ENCODE results near the gene B3GNT2. TPM values are rescaled to one million over a fixed set of nuclear protein-coding genes. Genes with fewer than 3 reads are reported as not detected.

B3GNT2 gene
- total RNA-seq, 1 experiment from 2014 or later = 32.2 TPM

DNA sequence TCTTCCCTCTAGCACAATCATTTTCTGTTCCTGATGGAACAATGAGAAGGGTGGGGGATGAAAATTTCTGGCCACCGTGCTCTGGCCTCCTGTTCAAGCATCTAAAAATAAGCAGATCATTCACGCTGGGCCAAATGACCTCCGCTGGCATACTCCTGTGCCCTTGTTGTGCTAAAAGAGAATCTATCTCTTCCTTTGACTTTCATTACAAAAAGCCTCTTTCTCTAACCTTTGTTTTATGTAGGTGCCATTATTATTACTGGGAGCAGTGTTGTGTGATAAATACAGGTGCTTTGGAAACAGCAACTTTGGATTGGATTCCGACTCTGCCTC, 44.6 kb upstream of the B3GNT2 start (continued):
- TF ChIP-seq, protein P1, sequence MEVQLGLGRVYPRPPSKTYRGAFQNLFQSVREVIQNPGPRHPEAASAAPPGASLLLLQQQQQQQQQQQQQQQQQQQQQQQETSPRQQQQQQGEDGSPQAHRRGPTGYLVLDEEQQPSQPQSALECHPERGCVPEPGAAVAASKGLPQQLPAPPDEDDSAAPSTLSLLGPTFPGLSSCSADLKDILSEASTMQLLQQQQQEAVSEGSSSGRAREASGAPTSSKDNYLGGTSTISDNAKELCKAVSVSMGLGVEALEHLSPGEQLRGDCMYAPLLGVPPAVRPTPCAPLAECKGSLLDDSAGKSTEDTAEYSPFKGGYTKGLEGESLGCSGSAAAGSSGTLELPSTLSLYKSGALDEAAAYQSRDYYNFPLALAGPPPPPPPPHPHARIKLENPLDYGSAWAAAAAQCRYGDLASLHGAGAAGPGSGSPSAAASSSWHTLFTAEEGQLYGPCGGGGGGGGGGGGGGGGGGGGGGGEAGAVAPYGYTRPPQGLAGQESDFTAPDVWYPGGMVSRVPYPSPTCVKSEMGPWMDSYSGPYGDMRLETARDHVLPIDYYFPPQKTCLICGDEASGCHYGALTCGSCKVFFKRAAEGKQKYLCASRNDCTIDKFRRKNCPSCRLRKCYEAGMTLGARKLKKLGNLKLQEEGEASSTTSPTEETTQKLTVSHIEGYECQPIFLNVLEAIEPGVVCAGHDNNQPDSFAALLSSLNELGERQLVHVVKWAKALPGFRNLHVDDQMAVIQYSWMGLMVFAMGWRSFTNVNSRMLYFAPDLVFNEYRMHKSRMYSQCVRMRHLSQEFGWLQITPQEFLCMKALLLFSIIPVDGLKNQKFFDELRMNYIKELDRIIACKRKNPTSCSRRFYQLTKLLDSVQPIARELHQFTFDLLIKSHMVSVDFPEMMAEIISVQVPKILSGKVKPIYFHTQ (CRISPR knock-in tag; IDR thresholded peaks at IDR 0.05) = no peak
- TF ChIP-seq, protein P2, sequence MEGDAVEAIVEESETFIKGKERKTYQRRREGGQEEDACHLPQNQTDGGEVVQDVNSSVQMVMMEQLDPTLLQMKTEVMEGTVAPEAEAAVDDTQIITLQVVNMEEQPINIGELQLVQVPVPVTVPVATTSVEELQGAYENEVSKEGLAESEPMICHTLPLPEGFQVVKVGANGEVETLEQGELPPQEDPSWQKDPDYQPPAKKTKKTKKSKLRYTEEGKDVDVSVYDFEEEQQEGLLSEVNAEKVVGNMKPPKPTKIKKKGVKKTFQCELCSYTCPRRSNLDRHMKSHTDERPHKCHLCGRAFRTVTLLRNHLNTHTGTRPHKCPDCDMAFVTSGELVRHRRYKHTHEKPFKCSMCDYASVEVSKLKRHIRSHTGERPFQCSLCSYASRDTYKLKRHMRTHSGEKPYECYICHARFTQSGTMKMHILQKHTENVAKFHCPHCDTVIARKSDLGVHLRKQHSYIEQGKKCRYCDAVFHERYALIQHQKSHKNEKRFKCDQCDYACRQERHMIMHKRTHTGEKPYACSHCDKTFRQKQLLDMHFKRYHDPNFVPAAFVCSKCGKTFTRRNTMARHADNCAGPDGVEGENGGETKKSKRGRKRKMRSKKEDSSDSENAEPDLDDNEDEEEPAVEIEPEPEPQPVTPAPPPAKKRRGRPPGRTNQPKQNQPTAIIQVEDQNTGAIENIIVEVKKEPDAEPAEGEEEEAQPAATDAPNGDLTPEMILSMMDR (IDR thresholded peaks at IDR 0.05) = no peak

DNA sequence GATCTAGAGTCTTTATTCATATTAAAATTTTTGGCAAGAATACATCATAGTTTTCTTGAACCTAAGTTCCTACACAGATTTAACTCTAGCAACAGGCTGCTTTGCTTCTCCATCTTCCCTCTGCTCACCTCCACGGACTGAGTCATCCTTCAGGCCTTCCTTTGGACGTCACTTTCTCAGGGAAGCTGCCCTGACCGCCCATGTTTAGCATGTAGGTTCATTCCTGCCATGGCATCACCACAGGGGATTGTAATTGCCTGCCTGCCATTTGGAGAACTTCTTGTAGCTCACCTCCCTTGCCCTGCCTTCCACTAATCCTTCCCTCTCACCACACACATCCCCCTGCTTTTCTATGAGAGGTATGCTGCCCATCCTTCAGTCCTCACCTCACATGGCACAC, 43.9 kb upstream of the B3GNT2 start:
- no peak overlapping the region for H3K27ac Mint-ChIP-seq
- POLR2A ChIA-PET = no interaction called here
- no peaks in the 10 kb centered on the region for H3K27me3 Mint-ChIP-seq (ENCODE audit: low read depth)
- TF ChIP-seq CREM (CRISPR knock-in tag; IDR thresholded peaks at IDR 0.05) (no peak), JUN (CRISPR knock-in tag; IDR thresholded peaks at IDR 0.05) (no peak), SMAD3 (CRISPR knock-in tag; IDR thresholded peaks at IDR 0.05; ENCODE audit: borderline replicate concordance) (no peak), ZNF423 (CRISPR knock-in tag; IDR thresholded peaks at IDR 0.05) (no peak), TP53 (CRISPR knock-in tag; IDR thresholded peaks at IDR 0.05) (no peak), MYBL2 (CRISPR knock-in tag; IDR thresholded peaks at IDR 0.05) (no peak), FOXJ3 (CRISPR knock-in tag; IDR thresholded peaks at IDR 0.05; ENCODE audit: borderline replicate concordance) (no peak)
- TF ChIP-seq, protein P3, sequence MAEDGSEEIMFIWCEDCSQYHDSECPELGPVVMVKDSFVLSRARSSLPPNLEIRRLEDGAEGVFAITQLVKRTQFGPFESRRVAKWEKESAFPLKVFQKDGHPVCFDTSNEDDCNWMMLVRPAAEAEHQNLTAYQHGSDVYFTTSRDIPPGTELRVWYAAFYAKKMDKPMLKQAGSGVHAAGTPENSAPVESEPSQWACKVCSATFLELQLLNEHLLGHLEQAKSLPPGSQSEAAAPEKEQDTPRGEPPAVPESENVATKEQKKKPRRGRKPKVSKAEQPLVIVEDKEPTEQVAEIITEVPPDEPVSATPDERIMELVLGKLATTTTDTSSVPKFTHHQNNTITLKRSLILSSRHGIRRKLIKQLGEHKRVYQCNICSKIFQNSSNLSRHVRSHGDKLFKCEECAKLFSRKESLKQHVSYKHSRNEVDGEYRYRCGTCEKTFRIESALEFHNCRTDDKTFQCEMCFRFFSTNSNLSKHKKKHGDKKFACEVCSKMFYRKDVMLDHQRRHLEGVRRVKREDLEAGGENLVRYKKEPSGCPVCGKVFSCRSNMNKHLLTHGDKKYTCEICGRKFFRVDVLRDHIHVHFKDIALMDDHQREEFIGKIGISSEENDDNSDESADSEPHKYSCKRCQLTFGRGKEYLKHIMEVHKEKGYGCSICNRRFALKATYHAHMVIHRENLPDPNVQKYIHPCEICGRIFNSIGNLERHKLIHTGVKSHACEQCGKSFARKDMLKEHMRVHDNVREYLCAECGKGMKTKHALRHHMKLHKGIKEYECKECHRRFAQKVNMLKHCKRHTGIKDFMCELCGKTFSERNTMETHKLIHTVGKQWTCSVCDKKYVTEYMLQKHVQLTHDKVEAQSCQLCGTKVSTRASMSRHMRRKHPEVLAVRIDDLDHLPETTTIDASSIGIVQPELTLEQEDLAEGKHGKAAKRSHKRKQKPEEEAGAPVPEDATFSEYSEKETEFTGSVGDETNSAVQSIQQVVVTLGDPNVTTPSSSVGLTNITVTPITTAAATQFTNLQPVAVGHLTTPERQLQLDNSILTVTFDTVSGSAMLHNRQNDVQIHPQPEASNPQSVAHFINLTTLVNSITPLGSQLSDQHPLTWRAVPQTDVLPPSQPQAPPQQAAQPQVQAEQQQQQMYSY (CRISPR knock-in tag; IDR thresholded peaks at IDR 0.05) = no peak
- TF ChIP-seq, protein P1 (CRISPR knock-in tag; IDR thresholded peaks at IDR 0.05) = no peak
- TF ChIP-seq, protein P4, sequence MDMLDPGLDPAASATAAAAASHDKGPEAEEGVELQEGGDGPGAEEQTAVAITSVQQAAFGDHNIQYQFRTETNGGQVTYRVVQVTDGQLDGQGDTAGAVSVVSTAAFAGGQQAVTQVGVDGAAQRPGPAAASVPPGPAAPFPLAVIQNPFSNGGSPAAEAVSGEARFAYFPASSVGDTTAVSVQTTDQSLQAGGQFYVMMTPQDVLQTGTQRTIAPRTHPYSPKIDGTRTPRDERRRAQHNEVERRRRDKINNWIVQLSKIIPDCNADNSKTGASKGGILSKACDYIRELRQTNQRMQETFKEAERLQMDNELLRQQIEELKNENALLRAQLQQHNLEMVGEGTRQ (CRISPR knock-in tag; IDR thresholded peaks at IDR 0.05) = no peak
- TF ChIP-seq, protein P5, sequence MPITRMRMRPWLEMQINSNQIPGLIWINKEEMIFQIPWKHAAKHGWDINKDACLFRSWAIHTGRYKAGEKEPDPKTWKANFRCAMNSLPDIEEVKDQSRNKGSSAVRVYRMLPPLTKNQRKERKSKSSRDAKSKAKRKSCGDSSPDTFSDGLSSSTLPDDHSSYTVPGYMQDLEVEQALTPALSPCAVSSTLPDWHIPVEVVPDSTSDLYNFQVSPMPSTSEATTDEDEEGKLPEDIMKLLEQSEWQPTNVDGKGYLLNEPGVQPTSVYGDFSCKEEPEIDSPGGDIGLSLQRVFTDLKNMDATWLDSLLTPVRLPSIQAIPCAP (CRISPR knock-in tag; IDR thresholded peaks at IDR 0.05) = no peak
- TF ChIP-seq, protein P6, sequence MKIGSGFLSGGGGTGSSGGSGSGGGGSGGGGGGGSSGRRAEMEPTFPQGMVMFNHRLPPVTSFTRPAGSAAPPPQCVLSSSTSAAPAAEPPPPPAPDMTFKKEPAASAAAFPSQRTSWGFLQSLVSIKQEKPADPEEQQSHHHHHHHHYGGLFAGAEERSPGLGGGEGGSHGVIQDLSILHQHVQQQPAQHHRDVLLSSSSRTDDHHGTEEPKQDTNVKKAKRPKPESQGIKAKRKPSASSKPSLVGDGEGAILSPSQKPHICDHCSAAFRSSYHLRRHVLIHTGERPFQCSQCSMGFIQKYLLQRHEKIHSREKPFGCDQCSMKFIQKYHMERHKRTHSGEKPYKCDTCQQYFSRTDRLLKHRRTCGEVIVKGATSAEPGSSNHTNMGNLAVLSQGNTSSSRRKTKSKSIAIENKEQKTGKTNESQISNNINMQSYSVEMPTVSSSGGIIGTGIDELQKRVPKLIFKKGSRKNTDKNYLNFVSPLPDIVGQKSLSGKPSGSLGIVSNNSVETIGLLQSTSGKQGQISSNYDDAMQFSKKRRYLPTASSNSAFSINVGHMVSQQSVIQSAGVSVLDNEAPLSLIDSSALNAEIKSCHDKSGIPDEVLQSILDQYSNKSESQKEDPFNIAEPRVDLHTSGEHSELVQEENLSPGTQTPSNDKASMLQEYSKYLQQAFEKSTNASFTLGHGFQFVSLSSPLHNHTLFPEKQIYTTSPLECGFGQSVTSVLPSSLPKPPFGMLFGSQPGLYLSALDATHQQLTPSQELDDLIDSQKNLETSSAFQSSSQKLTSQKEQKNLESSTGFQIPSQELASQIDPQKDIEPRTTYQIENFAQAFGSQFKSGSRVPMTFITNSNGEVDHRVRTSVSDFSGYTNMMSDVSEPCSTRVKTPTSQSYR (CRISPR knock-in tag; IDR thresholded peaks at IDR 0.05) = no peak
- TF ChIP-seq, protein P7, sequence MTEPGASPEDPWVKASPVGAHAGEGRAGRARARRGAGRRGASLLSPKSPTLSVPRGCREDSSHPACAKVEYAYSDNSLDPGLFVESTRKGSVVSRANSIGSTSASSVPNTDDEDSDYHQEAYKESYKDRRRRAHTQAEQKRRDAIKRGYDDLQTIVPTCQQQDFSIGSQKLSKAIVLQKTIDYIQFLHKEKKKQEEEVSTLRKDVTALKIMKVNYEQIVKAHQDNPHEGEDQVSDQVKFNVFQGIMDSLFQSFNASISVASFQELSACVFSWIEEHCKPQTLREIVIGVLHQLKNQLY (CRISPR knock-in tag; IDR thresholded peaks at IDR 0.05) = no peak
- TF ChIP-seq, protein P8, sequence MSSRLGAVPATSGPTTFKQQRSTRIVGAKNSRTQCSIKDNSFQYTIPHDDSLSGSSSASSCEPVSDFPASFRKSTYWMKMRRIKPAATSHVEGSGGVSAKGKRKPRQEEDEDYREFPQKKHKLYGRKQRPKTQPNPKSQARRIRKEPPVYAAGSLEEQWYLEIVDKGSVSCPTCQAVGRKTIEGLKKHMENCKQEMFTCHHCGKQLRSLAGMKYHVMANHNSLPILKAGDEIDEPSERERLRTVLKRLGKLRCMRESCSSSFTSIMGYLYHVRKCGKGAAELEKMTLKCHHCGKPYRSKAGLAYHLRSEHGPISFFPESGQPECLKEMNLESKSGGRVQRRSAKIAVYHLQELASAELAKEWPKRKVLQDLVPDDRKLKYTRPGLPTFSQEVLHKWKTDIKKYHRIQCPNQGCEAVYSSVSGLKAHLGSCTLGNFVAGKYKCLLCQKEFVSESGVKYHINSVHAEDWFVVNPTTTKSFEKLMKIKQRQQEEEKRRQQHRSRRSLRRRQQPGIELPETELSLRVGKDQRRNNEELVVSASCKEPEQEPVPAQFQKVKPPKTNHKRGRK (CRISPR knock-in tag; IDR thresholded peaks at IDR 0.05; ENCODE audit: borderline replicate concordance) = no peak
- TF ChIP-seq, protein P9, sequence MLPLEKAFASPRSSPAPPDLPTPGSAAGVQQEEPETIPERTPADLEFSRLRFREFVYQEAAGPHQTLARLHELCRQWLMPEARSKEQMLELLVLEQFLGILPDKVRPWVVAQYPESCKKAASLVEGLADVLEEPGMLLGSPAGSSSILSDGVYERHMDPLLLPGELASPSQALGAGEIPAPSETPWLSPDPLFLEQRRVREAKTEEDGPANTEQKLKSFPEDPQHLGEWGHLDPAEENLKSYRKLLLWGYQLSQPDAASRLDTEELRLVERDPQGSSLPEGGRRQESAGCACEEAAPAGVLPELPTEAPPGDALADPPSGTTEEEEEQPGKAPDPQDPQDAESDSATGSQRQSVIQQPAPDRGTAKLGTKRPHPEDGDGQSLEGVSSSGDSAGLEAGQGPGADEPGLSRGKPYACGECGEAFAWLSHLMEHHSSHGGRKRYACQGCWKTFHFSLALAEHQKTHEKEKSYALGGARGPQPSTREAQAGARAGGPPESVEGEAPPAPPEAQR (CRISPR knock-in tag; IDR thresholded peaks at IDR 0.05) = no peak

More for the DNA sequence above, 43.9 kb upstream of the B3GNT2 start:
- Mint-ChIP-seq H3K9me3 (peaks cover 10% of the 10 kb centered on the region), H3K4me1 (peaks cover 23% of the 10 kb centered on the region), H3K36me3 (peaks cover 8% of the 10 kb centered on the region), H3K4me3 (no peak overlapping the region)
- CTCF ChIA-PET = no interaction called here
- no peak for ATAC-seq
- DNase-seq (ENCODE audit: low spot score) = no peak

All from WTC11 (cell line).